Stimulated activated memory B cell treated with anti-CD40 and anti-IgM and Interleukin-4, amounts not matched to agents 10 μg/mL and 1 μg/mL and 100 μg/mL, for 72 hours (primary cell): Measurements from ENCODE around the gene RTN4.

Experiments used
- ATAC-seq: fragments of 150-1000 bp; cut with Tn5 transposase; 2 replicates; pipeline ENCODE4 v1.10.0; 2021
- H3K27ac Mint-ChIP-seq: one replicate; pipeline ENCODE4 v1.8.0; 2022; ENCODE audit warnings: mild to moderate bottlenecking, mixed read lengths
- H3K27me3 Mint-ChIP-seq: one replicate; pipeline ENCODE4 v1.8.0; 2022; ENCODE audit warnings: mixed read lengths
- H3K36me3 Mint-ChIP-seq: one replicate; pipeline ENCODE4 v1.8.0; 2022; ENCODE audit warnings: mixed read lengths
- H3K4me1 Mint-ChIP-seq: one replicate; pipeline ENCODE4 v1.8.0; 2022; ENCODE audit warnings: mixed read lengths
- H3K4me3 Mint-ChIP-seq: one replicate; pipeline ENCODE4 v1.8.0; 2022; ENCODE audit warnings: mild to moderate bottlenecking, moderate library complexity, mixed read lengths
- H3K9me3 Mint-ChIP-seq: one replicate; pipeline ENCODE4 v1.8.0; 2022; ENCODE audit warnings: mixed read lengths

The RTN4 gene

GRCh38 chr2:54935389-54935788 lies 114.9 kb downstream of the RTN4 start:
- ATAC-seq: no peak
- Mint-ChIP-seq H3K36me3 (peaks cover 10% of the 10 kb centered on the region), H3K4me1 (no peaks in the 10 kb centered on the region), H3K27me3 (no peaks in the 10 kb centered on the region), H3K4me3 (no peak overlapping the region), H3K27ac (no peak overlapping the region), H3K9me3 (no peaks in the 10 kb centered on the region)

- ATAC-seq: no peak
- H3K4me3 Mint-ChIP-seq: no peak overlapping the region
- no peaks in the 10 kb centered on the region for H3K4me1 Mint-ChIP-seq
- no peaks in the 10 kb centered on the region for H3K9me3 Mint-ChIP-seq
- no peaks in the 10 kb centered on the region for H3K27me3 Mint-ChIP-seq
- H3K27ac Mint-ChIP-seq: no peak overlapping the region
- peaks cover 22% of the 10 kb centered on the region for H3K36me3 Mint-ChIP-seq
These were observed 118.8 kb downstream of the RTN4 start for GRCh38 chr2:54931473-54931872.

- H3K36me3 Mint-ChIP-seq: peaks cover 22% of the 10 kb centered on the region
- no peak overlapping the region for H3K27ac Mint-ChIP-seq
- no peaks in the 10 kb centered on the region for H3K9me3 Mint-ChIP-seq
- no peaks in the 10 kb centered on the region for H3K4me1 Mint-ChIP-seq
- no peak overlapping the region for H3K4me3 Mint-ChIP-seq
- no peak for ATAC-seq
- H3K27me3 Mint-ChIP-seq: no peaks in the 10 kb centered on the region
These were observed 121.5 kb downstream of the RTN4 start for GRCh38 chr2:54928719-54929118.

DNA sequence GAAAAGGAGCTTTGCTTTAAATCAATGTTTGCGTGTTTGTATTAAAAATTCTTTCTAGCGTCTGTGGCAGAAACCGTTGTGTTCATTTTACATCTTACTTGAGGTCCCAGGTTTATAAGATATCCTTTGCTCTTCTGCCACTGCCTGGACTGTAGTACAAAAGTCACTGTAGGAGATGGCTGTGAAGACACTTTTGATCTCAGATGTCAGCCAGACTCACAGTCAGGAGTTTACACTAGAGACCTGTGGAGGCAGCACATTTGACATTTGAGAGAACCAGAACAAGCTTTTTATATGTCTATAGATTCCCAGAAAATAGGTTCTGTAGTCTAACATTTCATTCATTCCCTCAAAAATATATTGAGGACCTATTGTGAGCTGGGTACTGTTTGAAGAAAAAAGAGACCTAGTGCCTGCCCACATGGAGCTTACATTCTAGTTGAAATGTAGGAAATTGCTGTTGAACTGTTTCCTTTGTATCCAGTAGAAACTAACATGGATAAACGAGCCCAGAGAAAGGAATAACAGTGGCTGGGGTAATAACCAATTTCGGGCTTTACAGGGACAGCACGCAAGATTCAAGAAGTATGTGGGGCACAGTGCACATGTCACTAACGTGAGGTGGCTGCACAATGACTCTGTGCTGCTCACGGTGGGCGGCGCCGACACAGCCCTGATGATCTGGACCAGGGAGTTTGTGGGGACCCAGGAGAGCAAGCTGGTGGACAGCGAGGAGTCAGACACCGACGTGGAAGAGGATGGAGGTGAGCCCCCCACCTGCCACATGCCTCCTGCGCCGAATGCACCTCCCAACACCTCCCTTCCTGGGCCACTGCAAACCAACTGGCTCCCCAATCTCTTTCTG lies 122.3 kb downstream of the RTN4 start:
- Mint-ChIP-seq H3K36me3 (peaks cover 22% of the 10 kb centered on the region), H3K9me3 (no peaks in the 10 kb centered on the region), H3K4me3 (no peak overlapping the region), H3K4me1 (no peaks in the 10 kb centered on the region), H3K27ac (no peak overlapping the region), H3K27me3 (no peaks in the 10 kb centered on the region)
- ATAC-seq: no peak

- Mint-ChIP-seq H3K9me3 (no peaks in the 10 kb centered on the region), H3K27ac (no peak overlapping the region), H3K4me3 (no peak overlapping the region), H3K4me1 (no peaks in the 10 kb centered on the region), H3K27me3 (no peaks in the 10 kb centered on the region), H3K36me3 (peaks cover 19% of the 10 kb centered on the region)
- ATAC-seq: no peak
These were observed 123.0 kb downstream of the RTN4 start for GRCh38 chr2:54927085-54927750.

GRCh38 chr2:54925022-54925421 lies 125.2 kb downstream of the RTN4 start:
- Mint-ChIP-seq H3K9me3 (peaks cover 7% of the 10 kb centered on the region), H3K4me3 (no peak overlapping the region), H3K27ac (no peak overlapping the region), H3K36me3 (peaks cover 31% of the 10 kb centered on the region), H3K4me1 (no peaks in the 10 kb centered on the region), H3K27me3 (no peaks in the 10 kb centered on the region)
- no peak for ATAC-seq

- no peak overlapping the region for H3K4me3 Mint-ChIP-seq
- peaks cover 7% of the 10 kb centered on the region for H3K9me3 Mint-ChIP-seq
- peaks cover 39% of the 10 kb centered on the region for H3K36me3 Mint-ChIP-seq
- ATAC-seq: no peak
- no peak overlapping the region for H3K27ac Mint-ChIP-seq
- H3K4me1 Mint-ChIP-seq: no peaks in the 10 kb centered on the region
- H3K27me3 Mint-ChIP-seq: no peaks in the 10 kb centered on the region
These were observed 126.1 kb downstream of the RTN4 start for GRCh38 chr2:54924121-54924520.
